Measurements from ENCODE around the gene SLC9B1.

The SLC9B1 gene, protein sequence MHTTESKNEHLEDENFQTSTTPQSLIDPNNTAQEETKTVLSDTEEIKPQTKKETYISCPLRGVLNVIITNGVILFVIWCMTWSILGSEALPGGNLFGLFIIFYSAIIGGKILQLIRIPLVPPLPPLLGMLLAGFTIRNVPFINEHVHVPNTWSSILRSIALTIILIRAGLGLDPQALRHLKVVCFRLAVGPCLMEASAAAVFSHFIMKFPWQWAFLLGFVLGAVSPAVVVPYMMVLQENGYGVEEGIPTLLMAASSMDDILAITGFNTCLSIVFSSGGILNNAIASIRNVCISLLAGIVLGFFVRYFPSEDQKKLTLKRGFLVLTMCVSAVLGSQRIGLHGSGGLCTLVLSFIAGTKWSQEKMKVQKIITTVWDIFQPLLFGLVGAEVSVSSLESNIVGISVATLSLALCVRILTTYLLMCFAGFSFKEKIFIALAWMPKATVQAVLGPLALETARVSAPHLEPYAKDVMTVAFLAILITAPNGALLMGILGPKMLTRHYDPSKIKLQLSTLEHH

DNA sequence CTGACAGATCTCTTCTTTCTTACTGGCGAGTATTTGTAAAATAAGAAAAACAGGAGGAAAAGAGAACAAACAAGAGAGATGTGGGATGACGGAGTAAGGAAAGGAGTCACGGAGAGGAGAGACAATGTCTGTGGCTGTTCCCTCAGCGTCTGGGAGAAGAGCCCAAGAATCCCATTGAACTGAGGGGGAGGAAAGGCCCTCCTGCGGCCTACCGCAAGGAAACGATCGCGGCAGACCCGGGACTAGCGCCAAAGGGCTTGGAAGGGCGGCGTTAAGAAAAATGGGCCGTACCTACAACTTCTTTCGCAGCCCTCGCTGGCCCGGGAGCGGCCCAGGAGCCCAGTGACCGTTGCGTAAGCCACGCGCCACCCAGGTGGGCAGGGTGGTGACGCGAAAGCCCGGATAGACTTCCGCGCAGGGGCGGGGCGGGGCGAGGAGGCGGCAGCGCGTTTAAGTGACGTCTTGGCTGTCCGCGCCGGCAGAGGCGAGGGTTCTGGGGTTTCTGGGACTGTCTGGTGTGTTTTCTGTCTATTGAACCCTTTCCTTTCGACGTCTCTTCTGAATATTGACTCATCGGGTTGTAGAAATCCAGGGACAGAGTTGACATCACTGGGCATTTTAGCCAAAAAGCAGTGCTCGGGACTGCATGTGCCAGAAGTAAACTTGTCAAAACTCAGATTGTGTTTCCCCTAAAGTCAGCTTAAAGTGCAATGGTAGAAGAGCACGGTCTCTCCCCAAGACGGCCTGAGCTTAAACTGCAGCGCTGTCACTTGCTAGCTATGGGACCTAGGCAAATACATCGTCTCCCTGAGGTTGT lies at the start of gene SLC9B1:
SLC9B1 (minus strand) TSS at position 398 of the 817 bp plus-strand sequence. CDS start 27,994 bp downstream, outside the sequence.
- in situ Hi-C loops (cut with MboI; ENCODE audit: low sequenced_read_pairs): no loop called here

DNA sequence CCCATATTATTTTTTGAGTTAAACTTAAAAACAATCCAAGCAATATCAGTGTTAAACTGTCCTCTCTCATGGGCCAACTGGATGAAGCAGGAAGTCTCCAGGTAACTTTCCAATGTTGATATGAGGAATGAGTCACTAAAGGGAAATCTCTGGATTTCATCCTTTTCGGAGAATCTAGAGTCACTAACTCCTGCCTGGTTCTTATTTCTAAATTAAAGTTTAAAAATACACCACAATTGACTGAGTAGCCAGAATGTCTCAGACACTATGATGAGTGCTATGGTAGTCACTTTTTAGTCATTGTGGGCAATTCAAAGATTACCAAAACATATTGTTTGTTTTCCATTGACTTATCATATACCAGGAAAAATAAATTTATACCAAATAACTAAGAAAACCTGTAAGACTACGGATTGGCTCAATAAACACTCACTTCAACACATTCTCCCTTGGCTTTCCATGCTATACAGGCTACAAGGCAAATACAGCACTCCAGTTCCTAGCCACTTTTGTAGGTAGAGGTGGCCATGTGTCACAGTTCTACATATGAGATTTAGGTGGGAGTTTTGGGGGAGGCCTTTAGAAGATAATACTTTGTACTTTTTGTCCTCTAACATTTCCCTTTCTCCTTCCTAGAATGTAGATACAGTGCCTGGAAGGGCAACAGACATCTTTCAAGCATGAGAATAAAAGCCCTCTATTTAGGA lies 48.5 kb upstream of the SLC9B1 start:
- in situ Hi-C loops (cut with MboI; ENCODE audit: low sequenced_read_pairs): no loop called here

DNA sequence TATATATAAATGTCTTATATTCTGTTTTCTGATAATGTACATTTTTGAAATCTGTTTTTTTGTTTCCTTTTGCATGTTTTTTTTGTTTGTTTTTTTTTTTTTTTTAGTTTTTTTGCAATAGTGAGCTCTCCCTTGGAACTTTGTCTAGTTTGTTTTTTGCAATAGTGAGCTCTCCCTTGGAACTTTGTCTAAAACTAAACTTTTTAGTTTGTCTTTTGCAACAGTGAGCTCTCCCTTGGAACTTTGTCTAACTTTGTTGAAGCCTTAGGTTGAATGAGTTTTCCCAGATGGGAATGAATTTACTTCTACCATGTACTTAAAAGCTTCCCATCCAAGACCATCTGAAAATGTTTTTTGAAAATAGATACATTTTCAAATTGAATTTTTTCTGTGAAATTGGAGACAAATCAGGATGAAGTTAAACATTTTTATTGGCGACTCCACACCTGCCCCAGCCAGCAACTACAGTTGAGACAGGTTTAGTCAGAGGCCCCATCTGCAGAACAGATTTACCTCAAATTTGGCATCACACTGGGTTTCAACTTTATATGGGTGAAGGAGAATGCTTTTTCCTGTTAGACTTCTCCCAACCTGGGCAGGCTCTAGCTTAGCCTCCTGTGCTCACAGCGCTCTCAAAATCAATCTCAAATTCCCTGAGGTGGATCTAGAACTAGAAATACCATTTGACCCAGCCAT lies 41.1 kb upstream of the SLC9B1 start:
- in situ Hi-C loops (cut with MboI; ENCODE audit: low sequenced_read_pairs): no loop called here

- in situ Hi-C loops (cut with MboI; ENCODE audit: low sequenced_read_pairs): no loop called here
Measured at GRCh38 chr4:103054030-103054429, 34.5 kb upstream of the SLC9B1 start.

GRCh38 chr4:103052779-103053178 lies 33.3 kb upstream of the SLC9B1 start:
- in situ Hi-C loops (cut with MboI; ENCODE audit: low sequenced_read_pairs): no loop called here

GRCh38 chr4:103052145-103052544 lies 32.6 kb upstream of the SLC9B1 start:
- in situ Hi-C loops (cut with MboI; ENCODE audit: low sequenced_read_pairs): no loop called here

- in situ Hi-C loops (cut with MboI; ENCODE audit: low sequenced_read_pairs): no loop called here
Measured at GRCh38 chr4:103050736-103051436, 31.4 kb upstream of the SLC9B1 start.

DNA sequence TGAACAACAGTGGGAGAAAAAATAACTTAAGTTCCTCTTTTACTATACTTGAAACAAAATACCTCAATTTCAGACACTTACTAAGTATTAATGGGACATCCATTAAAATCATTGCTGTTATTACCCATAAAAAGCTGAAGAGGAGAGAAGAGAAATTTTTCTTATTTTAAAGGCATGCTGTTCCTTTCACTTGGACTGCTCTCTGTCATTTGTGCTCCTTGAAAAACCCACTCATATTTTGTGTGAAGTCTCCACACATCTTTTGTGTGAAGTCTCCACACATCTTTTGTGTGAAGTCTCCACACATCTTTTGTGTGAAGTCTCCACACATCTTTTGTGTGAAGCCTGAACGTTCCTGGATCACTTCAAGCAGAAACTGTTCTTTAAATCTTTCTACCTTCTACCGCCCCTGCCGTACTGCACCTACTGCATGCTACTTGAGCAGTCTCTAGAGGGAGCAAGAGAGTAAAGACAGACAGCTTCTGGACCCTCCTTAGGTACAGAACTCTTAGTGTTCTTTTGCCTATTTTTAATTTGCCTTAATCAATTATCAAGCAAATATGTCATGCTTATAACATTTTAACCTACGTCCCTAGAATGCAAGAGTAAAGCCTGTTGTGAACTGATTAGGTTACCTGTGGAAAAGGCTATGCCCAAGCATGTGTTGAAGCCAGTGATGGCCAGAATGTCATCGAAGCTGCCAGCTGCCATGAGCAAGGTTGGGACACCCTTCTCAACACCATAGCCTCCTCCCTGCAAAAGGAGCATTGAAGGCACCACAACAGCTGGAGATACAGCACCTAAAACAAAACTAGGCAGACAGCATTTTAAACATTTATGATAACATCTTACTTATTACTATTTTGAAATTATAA lies 27.1 kb upstream of the SLC9B1 start:
- in situ Hi-C loops (cut with MboI; ENCODE audit: low sequenced_read_pairs): no loop called here

DNA sequence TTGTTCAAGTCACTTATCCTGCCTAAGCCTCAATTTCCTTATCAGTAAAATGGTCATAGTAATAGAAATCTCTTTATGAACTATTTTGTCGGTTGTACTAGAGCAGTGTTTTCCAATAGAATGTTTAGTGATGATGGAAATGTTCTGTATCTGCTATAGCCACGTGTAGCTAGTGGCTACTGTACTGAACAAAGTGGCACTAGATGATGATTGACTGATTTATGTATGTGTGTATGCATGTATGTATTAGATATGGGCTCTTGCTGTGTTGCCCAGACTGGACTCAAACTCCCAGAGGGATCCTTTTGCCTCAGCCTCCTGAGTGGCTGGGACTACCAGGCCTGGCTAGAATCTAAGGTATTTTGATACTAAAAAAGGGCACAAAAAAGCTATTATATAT lies 24.7 kb upstream of the SLC9B1 start:
- in situ Hi-C loops (cut with MboI; ENCODE audit: low sequenced_read_pairs): no loop called here

- in situ Hi-C loops (cut with MboI; ENCODE audit: low sequenced_read_pairs): no loop called here
Measured at GRCh38 chr4:103036169-103036568, 16.7 kb upstream of the SLC9B1 start.

DNA sequence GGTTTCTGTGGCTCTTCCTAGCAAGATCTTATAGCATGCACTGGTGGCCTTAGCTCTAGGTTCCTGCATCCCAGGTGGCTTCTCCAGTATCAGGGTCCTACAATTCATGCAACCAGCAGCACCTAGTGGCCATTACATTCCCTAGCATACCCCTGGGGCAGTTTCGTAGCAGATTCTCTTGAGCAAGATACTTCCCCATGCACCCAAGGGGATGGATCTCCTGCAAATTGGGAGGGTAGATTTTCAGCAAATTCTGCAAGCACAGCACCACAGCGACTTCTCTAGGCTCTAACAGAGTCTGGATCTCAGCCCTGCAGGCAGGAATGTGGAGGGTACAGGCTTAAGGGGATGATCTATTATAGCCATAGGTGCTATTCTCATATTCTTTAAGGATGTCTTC lies 13.1 kb upstream of the SLC9B1 start:
- in situ Hi-C loops (cut with MboI; ENCODE audit: low sequenced_read_pairs): no loop called here

- in situ Hi-C loops (cut with MboI; ENCODE audit: low sequenced_read_pairs): no loop called here
Measured at GRCh38 chr4:103030791-103031190, 11.3 kb upstream of the SLC9B1 start.

DNA sequence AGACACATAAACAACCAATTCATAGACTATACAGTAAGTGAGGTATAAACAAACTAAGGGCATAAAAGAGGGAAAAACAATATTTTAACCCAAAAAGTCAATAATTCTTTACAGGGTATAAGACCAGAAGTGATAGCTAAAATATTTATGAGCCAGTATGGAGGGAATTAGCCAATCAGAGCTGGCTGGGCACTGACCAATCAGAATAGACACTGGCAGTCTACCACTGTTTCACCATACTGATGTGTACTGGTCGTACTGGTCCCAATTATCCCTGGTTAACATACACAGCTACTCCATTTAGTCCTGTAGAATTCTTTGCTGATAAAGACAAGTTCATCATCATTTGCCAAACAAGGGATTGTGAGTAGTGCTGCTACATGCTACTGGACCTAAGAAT lies 9.8 kb upstream of the SLC9B1 start:
- in situ Hi-C loops (cut with MboI; ENCODE audit: low sequenced_read_pairs): no loop called here

GRCh38 chr4:103026868-103027267 lies 7.4 kb upstream of the SLC9B1 start:
- in situ Hi-C loops (cut with MboI; ENCODE audit: low sequenced_read_pairs): no loop called here

DNA sequence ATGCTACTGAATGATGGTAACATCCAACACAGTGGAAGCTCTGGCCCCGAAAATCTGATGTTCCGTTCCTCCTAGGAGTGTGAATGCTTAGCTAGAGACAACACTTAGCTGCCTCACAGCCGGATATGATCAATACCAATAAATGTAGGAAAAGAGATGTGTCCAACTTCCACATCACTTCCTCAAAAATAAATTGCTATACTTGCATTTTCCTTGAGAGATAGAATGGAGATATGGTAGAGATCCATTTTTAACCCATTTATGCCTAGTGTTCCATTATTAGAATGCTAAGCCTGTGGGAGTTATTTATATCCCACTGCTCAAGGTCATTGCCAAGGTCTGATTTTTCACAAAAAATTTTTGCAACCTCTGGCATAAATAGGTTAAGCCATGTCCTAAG lies 5.5 kb upstream of the SLC9B1 start:
- in situ Hi-C loops (cut with MboI; ENCODE audit: low sequenced_read_pairs): no loop called here

GRCh38 chr4:103021120-103021519 lies 1.6 kb upstream of the SLC9B1 start:
- in situ Hi-C loops (cut with MboI; ENCODE audit: low sequenced_read_pairs): no loop called here

- in situ Hi-C loops (cut with MboI; ENCODE audit: low sequenced_read_pairs): no loop called here
Measured at GRCh38 chr4:103018391-103019307, 856 bp downstream of the SLC9B1 start.

DNA sequence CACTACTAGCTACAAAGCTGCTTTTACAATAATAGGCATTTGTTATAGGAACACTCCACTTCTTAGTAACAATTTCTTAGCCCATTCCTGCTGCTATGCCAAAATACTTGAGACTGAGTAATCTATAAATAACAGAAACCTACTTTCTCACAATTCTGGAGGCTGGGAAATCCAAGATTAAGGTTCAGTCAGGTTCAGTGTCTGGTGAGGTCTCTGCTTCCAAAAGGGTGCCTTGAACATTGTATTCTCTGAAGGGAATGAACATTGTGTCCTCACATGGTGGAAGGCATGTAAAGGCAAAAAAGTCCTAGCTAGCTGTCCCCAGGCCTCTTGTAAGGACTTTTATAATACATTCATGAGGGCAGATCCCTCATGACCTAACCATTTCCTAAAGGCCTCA lies 7.0 kb downstream of the SLC9B1 start:
- in situ Hi-C loops (cut with MboI; ENCODE audit: low sequenced_read_pairs): no loop called here

Data from hTERT RPE-1 (cell line).